Keratinocyte (primary cell): ENCODE data around the gene KRIT1. TPM values are rescaled to one million over a fixed set of nuclear protein-coding genes. Genes with fewer than 3 reads are reported as not detected.
"Not testable (repeated sequence)": the region's sequence is repeated elsewhere in the genome, so short reads cannot be mapped to it uniquely, and the experiment has no call there.

ENCODE experiments used
- DNase-seq: peaks from one replicate; pipeline ENCODE4 v3.0.0-alpha.2; 2011; ENCODE audit warnings: low read depth, missing footprints, low spot score
- FAIRE-seq: peaks from 2 replicates; lab custom pipeline; 2011; peaks lifted over from hg19 to GRCh38; lab: Jason Lieb, UNC
- H2AFZ ChIP-seq: 2 replicates; pipeline ENCODE4 v1.6.0; 2012; ENCODE audit warnings: low read length, control low read depth, inconsistent platforms; ENCODE audit not compliant: control insufficient read depth
- H3K27ac ChIP-seq: 2 replicates; pipeline ENCODE4 v1.5.1; 2011; ENCODE audit warnings: low read length; ENCODE audit not compliant: control insufficient read depth, insufficient read depth
- H3K27me3 ChIP-seq: 3 replicates; pipeline ENCODE4 v1.6.0; 2011; ENCODE audit warnings: low read length; ENCODE audit not compliant: control insufficient read depth, insufficient read depth; ENCODE audit errors: extremely low read depth
- H3K36me3 ChIP-seq, 2 experiments: 2 replicates in 1 of 2; 3 replicates in 1 of 2; pipeline ENCODE4 v1.5.1; 2011; ENCODE audit warnings: low read length in 2 of 2, mild to moderate bottlenecking in 1 of 2; ENCODE audit not compliant: control insufficient read depth in 2 of 2, insufficient read depth in 2 of 2; ENCODE audit errors: extremely low read depth in 1 of 2
- H3K4me1 ChIP-seq: 3 replicates; pipeline ENCODE4 v1.5.1; 2011; ENCODE audit warnings: low read length; ENCODE audit not compliant: control insufficient read depth, insufficient read depth; ENCODE audit errors: extremely low read depth
- H3K4me2 ChIP-seq: 3 replicates; pipeline ENCODE4 v1.6.0; 2011; ENCODE audit warnings: low read depth, low read length; ENCODE audit not compliant: control insufficient read depth, insufficient read depth; ENCODE audit errors: extremely low read depth
- H3K4me3 ChIP-seq, 3 experiments: fragments of 200-600 bp in 1 of 3; sonication (generic) in 1 of 3; 2 replicates in 2 of 3; 3 replicates in 1 of 3; pipeline ENCODE4 v1.5.1; 2011 to 2016; ENCODE audit warnings: low read length in 3 of 3, mild to moderate bottlenecking in 3 of 3, control low read depth in 2 of 3, inconsistent platforms in 1 of 3, low read depth in 1 of 3, mixed read lengths in 1 of 3, mixed run types in 1 of 3, moderate library complexity in 1 of 3; ENCODE audit not compliant: control insufficient read depth in 2 of 3, insufficient read depth in 2 of 3; ENCODE audit errors: extremely low read depth in 1 of 3
- H3K79me2 ChIP-seq: 2 replicates; pipeline ENCODE4 v1.6.0; 2012; ENCODE audit warnings: low read length; ENCODE audit not compliant: control insufficient read depth, insufficient read depth
- H3K9ac ChIP-seq: 3 replicates; pipeline ENCODE4 v1.6.0; 2011; ENCODE audit warnings: low read length; ENCODE audit not compliant: control insufficient read depth, insufficient read depth; ENCODE audit errors: extremely low read depth
- H3K9me1 ChIP-seq: 3 replicates; pipeline ENCODE4 v1.6.0; 2011; ENCODE audit warnings: low read length; ENCODE audit not compliant: control insufficient read depth, insufficient read depth; ENCODE audit errors: extremely low read depth
- H3K9me3 ChIP-seq: 2 replicates; pipeline ENCODE4 v1.5.1; 2012; ENCODE audit warnings: low read depth, low read length; ENCODE audit not compliant: control insufficient read depth
- H4K20me1 ChIP-seq: 3 replicates; pipeline ENCODE4 v1.6.0; 2011; ENCODE audit warnings: low read length; ENCODE audit not compliant: control insufficient read depth, insufficient read depth; ENCODE audit errors: extremely low read depth
- EZH2 ChIP-seq: IDR thresholded peaks from one replicate; pipeline ENCODE4 v1.6.1; 2012; ENCODE audit warnings: inconsistent platforms, mild to moderate bottlenecking, low read length, moderate library complexity
- dilution Hi-C: fragments of 300-500 bp; cut with MboI; formaldehyde crosslinking; loops from one replicate; pipeline ENCODE4 v1.7.0; 2020; ENCODE audit warnings: low sequenced_read_pairs; ENCODE audit not compliant: extremely low pct_ligation_motif_present
- polyA plus RNA-seq, 5 experiments: library from polyadenylated mRNA; depleted of rRNA in 3 of 5; stranded (reverse) in 3 of 5; stranded (forward) in 1 of 5; unstranded in 1 of 5; fragments of >200 nt; gene quantifications; 1 replicate in 1 of 5; 2 replicates in 3 of 5; 3 replicates in 1 of 5; pipeline versions ENCODE4 v1.2.1 to v1.2.3, GENCODE V29; 2011 to 2012; ENCODE audit warnings: missing spikeins in 2 of 5, low read depth in 1 of 5, low replicate concordance in 1 of 5
- TF ChIP-seq, protein P1 (sequence below), 3 experiments: IDR thresholded peaks in 1 of 3; conservative IDR thresholded peaks in 1 of 3; optimal IDR thresholded peaks in 1 of 3; 2 replicates in 2 of 3; 3 replicates in 1 of 3; pipeline versions ENCODE3 to v1.5.1; 2011; ENCODE audit warnings: low read length in 3 of 3, mild to moderate bottlenecking in 3 of 3, moderate library complexity in 2 of 3, control low read depth in 1 of 3, inconsistent platforms in 1 of 3; ENCODE audit not compliant: insufficient read depth in 2 of 3; ENCODE audit errors: extremely low read depth in 1 of 3

KRIT1 gene
- polyA plus RNA-seq, 1 donor (not counting 4 experiments of a cell fraction or from before 2014, with no cell fraction given): 39.5 TPM

GRCh38 chr7:92192326-92192725, 53.4 kb downstream of the KRIT1 start:
- Histone ChIP-seq H3K27ac (no peak overlapping the region), H4K20me1 (no peaks in the 10 kb centered on the region), H3K27me3 (no peaks in the 10 kb centered on the region), H3K9me1 (no peaks in the 10 kb centered on the region), H3K9me3 (peaks cover 3% of the 10 kb centered on the region), H3K4me3 (no peak overlapping the region), H2AFZ (no peak overlapping the region), H3K36me3 (peaks cover 0 to 3% of the 10 kb centered on the region in 2 experiments), H3K9ac (no peak overlapping the region), H3K4me2 (no peak overlapping the region), H3K4me1 (no peaks in the 10 kb centered on the region), H3K79me2 (no peaks in the 10 kb centered on the region)
- TF ChIP-seq EZH2: no peak
- TF ChIP-seq, protein P1, sequence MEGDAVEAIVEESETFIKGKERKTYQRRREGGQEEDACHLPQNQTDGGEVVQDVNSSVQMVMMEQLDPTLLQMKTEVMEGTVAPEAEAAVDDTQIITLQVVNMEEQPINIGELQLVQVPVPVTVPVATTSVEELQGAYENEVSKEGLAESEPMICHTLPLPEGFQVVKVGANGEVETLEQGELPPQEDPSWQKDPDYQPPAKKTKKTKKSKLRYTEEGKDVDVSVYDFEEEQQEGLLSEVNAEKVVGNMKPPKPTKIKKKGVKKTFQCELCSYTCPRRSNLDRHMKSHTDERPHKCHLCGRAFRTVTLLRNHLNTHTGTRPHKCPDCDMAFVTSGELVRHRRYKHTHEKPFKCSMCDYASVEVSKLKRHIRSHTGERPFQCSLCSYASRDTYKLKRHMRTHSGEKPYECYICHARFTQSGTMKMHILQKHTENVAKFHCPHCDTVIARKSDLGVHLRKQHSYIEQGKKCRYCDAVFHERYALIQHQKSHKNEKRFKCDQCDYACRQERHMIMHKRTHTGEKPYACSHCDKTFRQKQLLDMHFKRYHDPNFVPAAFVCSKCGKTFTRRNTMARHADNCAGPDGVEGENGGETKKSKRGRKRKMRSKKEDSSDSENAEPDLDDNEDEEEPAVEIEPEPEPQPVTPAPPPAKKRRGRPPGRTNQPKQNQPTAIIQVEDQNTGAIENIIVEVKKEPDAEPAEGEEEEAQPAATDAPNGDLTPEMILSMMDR (optimal IDR thresholded peaks at IDR 0.05 in 1 of 3, IDR thresholded peaks at IDR 0.05 in 1 of 3, conservative IDR thresholded peaks at IDR 0.05 in 1 of 3; ENCODE audit: extremely low read depth in 1 of 3, insufficient read depth in 2 of 3, low read length in 3 of 3): no peak
- DNase-seq (no peak), FAIRE-seq (no peak)
- dilution Hi-C loops: no loop called here

- H3K27me3 ChIP-seq, H3K36me3 ChIP-seq, H3K9me1 ChIP-seq, H3K27ac ChIP-seq, H3K9ac ChIP-seq, H2AFZ ChIP-seq, H3K4me1 ChIP-seq, H3K4me2 ChIP-seq, H3K9me3 ChIP-seq, DNase-seq, H4K20me1 ChIP-seq, FAIRE-seq, dilution Hi-C loops, H3K79me2 ChIP-seq, H3K4me3 ChIP-seq: not testable (repeated sequence)
Observed at GRCh38 chr7:92189246-92189645, 56.5 kb downstream of the KRIT1 start.

DNA sequence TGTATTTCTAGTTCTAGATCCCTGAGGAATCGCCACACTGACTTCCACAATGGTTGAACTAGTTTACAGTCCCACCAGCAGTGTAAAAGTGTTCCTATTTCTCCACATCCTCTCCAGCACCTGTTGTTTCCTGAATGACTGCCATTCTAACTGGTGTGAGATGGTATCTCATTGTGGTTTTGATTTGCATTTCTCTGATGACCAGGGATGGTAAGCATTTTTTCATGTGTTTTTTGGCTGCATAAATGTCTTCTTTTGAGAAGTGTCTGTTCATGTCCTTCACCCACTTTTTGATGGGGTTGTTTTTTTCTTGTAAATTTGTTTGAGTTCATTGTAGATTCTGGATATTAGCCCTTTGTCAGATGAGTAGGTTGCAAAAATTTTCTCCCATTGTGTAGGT, 61.4 kb downstream of the KRIT1 start:
- H3K4me1 ChIP-seq, H3K79me2 ChIP-seq, H3K9me1 ChIP-seq, H3K9me3 ChIP-seq, H3K9ac ChIP-seq, dilution Hi-C loops, H3K36me3 ChIP-seq, H3K4me3 ChIP-seq, H4K20me1 ChIP-seq, DNase-seq, FAIRE-seq, H2AFZ ChIP-seq, H3K4me2 ChIP-seq, H3K27me3 ChIP-seq, H3K27ac ChIP-seq: not testable (repeated sequence)
